AG04449 (cell line): Measurements from ENCODE around the gene TIGD6.
A peak's percentile ranks its signal among the peaks of the same experiment; 100 is the strongest.

Source experiments
- CTCF ChIA-PET: fragments of 350-600 bp; formaldehyde crosslinking; extraction: SDS; loops from one replicate; lab custom pipeline; 2021; ENCODE audit warnings: antibody characterized with exemption; lab: Yijun Ruan, JAX
- POLR2A ChIA-PET: fragments of 400-600, 350-600 bp; formaldehyde crosslinking; extraction: SDS; loops from one replicate; lab custom pipeline; 2020; ENCODE audit warnings: antibody characterized with exemption, inconsistent platforms; lab: Yijun Ruan, JAX
- DNase-seq: peaks from one replicate; pipeline ENCODE4 v3.0.0-alpha.2; 2010; ENCODE audit warnings: low read depth, low spot score
- H3K4me3 ChIP-seq: 2 replicates; pipeline ENCODE4 v1.5.1; 2011; ENCODE audit warnings: low read depth, mild to moderate bottlenecking, control low read depth, low read length
- CTCF ChIP-seq: IDR thresholded peaks from one replicate; pipeline ENCODE4 v1.5.1; 2011; ENCODE audit warnings: mild to moderate bottlenecking, moderate library complexity, low read length, control low read depth, inconsistent platforms; ENCODE audit not compliant: insufficient read depth; ENCODE audit errors: missing control alignments

The TIGD6 gene

GRCh38 chr5:150000256-150000989 is at the start of gene TIGD6, which contains the start of gene HMGXB3:
Gene TIGD6 (minus strand): TSS chr5:150000654. CDS start chr5:149996348, 4,306 bp downstream.
Gene HMGXB3 (plus strand): TSS chr5:150000739. CDS start chr5:150004853, 4,114 bp downstream.
- TF ChIP-seq CTCF, result peak; percentile 18
- POLR2A ChIA-PET, result interaction anchor here (0.6 to 1.6 kb wide), 14 partner anchors 10 to 471 kb away, joined by 3 to 5 read pairs (median 3); partner anchors contain the start of gene SLC26A2
- DNase-seq, result peak; percentile 57
- CTCF ChIA-PET, result interaction anchor here (1.1 to 3.8 kb wide), 9 partner anchors 9 to 220 kb away, joined by 3 to 48 read pairs (median 6); no protein-coding TSS in a partner anchor
- peak within 1 kb of the TSS; percentile 98 for H3K4me3 ChIP-seq

GRCh38 chr5:150046031-150046430 is 45.6 kb upstream of the TIGD6 start:
- ChIA-PET POLR2A (no interaction called here), CTCF (no interaction called here)
- DNase-seq, result no peak
- no peak for TF ChIP-seq CTCF
- no peak overlapping the region for H3K4me3 ChIP-seq

- DNase-seq, result no peak
- CTCF ChIA-PET, result interaction anchor here (1.4 to 1.5 kb wide), 2 partner anchors 9 to 20 kb away, joined by 3 to 4 read pairs; no protein-coding TSS in a partner anchor
- H3K4me3 ChIP-seq, result no peak overlapping the region
- POLR2A ChIA-PET, result no interaction called here
- no peak for TF ChIP-seq CTCF
These were observed 45.1 kb upstream of the TIGD6 start for GRCh38 chr5:150045549-150045948.

GRCh38 chr5:150044712-150045111 is 44.3 kb upstream of the TIGD6 start:
- H3K4me3 ChIP-seq, result no peak overlapping the region
- POLR2A ChIA-PET, result no interaction called here
- no peak for DNase-seq
- no peak for TF ChIP-seq CTCF
- CTCF ChIA-PET, result interaction anchor here (1.4 to 2.0 kb wide), 4 partner anchors 8 to 19 kb away, joined by 3 to 6 read pairs (median 4); no protein-coding TSS in a partner anchor

- no peak overlapping the region for H3K4me3 ChIP-seq
- POLR2A ChIA-PET, result no interaction called here
- CTCF ChIA-PET, result interaction anchor here (1.4 to 2.0 kb wide), 4 partner anchors 8 to 19 kb away, joined by 3 to 6 read pairs (median 4); no protein-coding TSS in a partner anchor
- no peak for TF ChIP-seq CTCF
- no peak for DNase-seq
These were observed 43.9 kb upstream of the TIGD6 start for GRCh38 chr5:150044329-150044681.

- ChIA-PET CTCF (interaction anchor here (0.9 to 2.0 kb wide), 6 partner anchors 7 to 210 kb away, joined by 3 to 6 read pairs (median 4); no protein-coding TSS in a partner anchor), POLR2A (no interaction called here)
- H3K4me3 ChIP-seq, result no peak overlapping the region
- TF ChIP-seq CTCF, result no peak
- DNase-seq, result no peak
These were observed 43.3 kb upstream of the TIGD6 start for GRCh38 chr5:150043657-150044328.
